HepG2 (cell line): Measurements from ENCODE around the gene YWHAB.

Source experiments
- ARHGAP35 ChIP-seq: sonication (generic); formaldehyde crosslinking; IDR thresholded peaks from 2 replicates; pipeline ENCODE4 v1.9.0; 2022; ENCODE audit warnings: mild to moderate bottlenecking, inconsistent platforms, moderate library complexity, missing genetic modification reagents, borderline replicate concordance
- CREB1 ChIP-seq, 2 experiments: fragments of 450-650 bp in 1 of 2; IDR thresholded peaks; 2 replicates each; pipeline ENCODE4 v1.6.1; 2016 to 2017; ENCODE audit warnings: control low read depth in 1 of 2, mild to moderate bottlenecking in 1 of 2, missing compliant biosample characterization in 1 of 2, missing genetic modification characterization in 1 of 2
- CREM ChIP-seq, 2 experiments: sonication (generic) in 1 of 2; formaldehyde crosslinking in 1 of 2; IDR thresholded peaks; 2 replicates each; pipeline versions ENCODE4 v1.4.0 to v1.6.1; 2016 to 2020; ENCODE audit warnings: antibody characterized with exemption in 1 of 2, mild to moderate bottlenecking in 1 of 2, missing genetic modification reagents in 1 of 2
- GLI4 ChIP-seq: sonication (generic); formaldehyde crosslinking; IDR thresholded peaks from 2 replicates; pipeline ENCODE4 v1.5.1; 2020; ENCODE audit warnings: missing genetic modification reagents, mild to moderate bottlenecking, moderate library complexity, borderline replicate concordance
- RXRB ChIP-seq: IDR thresholded peaks from 2 replicates; pipeline ENCODE4 v1.6.1; 2016; ENCODE audit warnings: borderline replicate concordance, missing genetic modification reagents, missing compliant biosample characterization
- SMC3 ChIP-seq: IDR thresholded peaks from 2 replicates; pipeline ENCODE4 v1.6.1; 2011; ENCODE audit warnings: low read length, improper control_type of control experiment
- TP53 ChIP-seq: sonication (generic); formaldehyde crosslinking; conservative IDR thresholded peaks from 2 replicates; pipeline ENCODE4 v1.4.0; 2020; ENCODE audit warnings: missing genetic modification reagents
- ZNF879 ChIP-seq: sonication (generic); formaldehyde crosslinking; IDR thresholded peaks from 2 replicates; pipeline ENCODE4 v1.8.1; 2023; ENCODE audit warnings: missing genetic modification reagents
- TF ChIP-seq, protein P1 (sequence below): sonication (generic); formaldehyde crosslinking; IDR thresholded peaks from 2 replicates; pipeline ENCODE4 v1.4.0; 2020; ENCODE audit warnings: missing genetic modification reagents
- TF ChIP-seq, protein P2 (sequence below): sonication (generic); formaldehyde crosslinking; IDR thresholded peaks from 2 replicates; pipeline ENCODE4 v1.4.0; 2020; ENCODE audit warnings: mild to moderate bottlenecking, missing genetic modification reagents
- TF ChIP-seq, protein P3 (sequence below): sonication (generic); formaldehyde crosslinking; IDR thresholded peaks from 2 replicates; pipeline ENCODE4 v1.4.0; 2020; ENCODE audit warnings: mild to moderate bottlenecking, missing genetic modification reagents
- TF ChIP-seq, protein P4 (sequence below): sonication (generic); formaldehyde crosslinking; IDR thresholded peaks from 2 replicates; pipeline ENCODE4 v1.5.0; 2020; ENCODE audit warnings: mild to moderate bottlenecking, missing genetic modification reagents, moderate library complexity

DNA sequence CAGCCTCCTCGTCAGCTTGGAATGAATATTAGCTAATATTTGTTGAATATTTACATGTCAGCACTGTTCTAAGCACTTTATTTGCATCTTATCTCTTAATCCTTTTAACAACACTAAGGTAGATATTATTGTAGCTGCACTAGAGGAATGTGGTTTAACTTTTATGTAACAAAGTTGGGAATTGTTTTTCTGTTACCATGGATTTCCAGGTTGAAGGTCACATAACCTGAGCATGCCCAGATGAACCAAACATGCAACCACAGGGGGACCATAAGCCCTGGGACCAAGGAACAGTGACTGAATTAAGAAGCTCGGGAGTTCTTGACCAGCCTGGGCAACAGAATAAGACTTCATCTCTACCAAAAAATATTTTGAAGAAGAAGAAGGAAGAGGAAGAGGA, 29.1 kb upstream of the YWHAB start:
- TF ChIP-seq, protein P1, sequence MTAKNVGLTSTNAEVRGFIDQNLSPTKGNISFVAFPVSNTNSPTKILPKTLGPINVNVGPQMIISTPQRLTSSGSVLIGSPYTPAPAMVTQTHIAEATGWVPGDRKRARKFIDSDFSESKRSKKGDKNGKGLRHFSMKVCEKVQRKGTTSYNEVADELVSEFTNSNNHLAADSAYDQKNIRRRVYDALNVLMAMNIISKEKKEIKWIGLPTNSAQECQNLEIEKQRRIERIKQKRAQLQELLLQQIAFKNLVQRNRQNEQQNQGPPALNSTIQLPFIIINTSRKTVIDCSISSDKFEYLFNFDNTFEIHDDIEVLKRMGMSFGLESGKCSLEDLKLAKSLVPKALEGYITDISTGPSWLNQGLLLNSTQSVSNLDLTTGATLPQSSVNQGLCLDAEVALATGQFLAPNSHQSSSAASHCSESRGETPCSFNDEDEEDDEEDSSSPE (CRISPR knock-in tag): no peak
- TF ChIP-seq ZNF879 (CRISPR knock-in tag) (no peak), CREM (IDR thresholded peaks at IDR 0.05) (no peak), CREM (CRISPR knock-in tag; IDR thresholded peaks at IDR 0.05) (no peak), CREB1 (IDR thresholded peaks at IDR 0.05) (no peak), CREB1 (CRISPR knock-in tag; IDR thresholded peaks at IDR 0.05) (no peak), ARHGAP35 (CRISPR knock-in tag) (no peak), RXRB (peak; percentile 75; the same call in 1 of the 2 replicates), GLI4 (CRISPR knock-in tag) (no peak), SMC3 (no peak), TP53 (CRISPR knock-in tag) (no peak)
- TF ChIP-seq, protein P2, sequence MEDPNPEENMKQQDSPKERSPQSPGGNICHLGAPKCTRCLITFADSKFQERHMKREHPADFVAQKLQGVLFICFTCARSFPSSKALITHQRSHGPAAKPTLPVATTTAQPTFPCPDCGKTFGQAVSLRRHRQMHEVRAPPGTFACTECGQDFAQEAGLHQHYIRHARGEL (CRISPR knock-in tag): no peak
- TF ChIP-seq, protein P3, sequence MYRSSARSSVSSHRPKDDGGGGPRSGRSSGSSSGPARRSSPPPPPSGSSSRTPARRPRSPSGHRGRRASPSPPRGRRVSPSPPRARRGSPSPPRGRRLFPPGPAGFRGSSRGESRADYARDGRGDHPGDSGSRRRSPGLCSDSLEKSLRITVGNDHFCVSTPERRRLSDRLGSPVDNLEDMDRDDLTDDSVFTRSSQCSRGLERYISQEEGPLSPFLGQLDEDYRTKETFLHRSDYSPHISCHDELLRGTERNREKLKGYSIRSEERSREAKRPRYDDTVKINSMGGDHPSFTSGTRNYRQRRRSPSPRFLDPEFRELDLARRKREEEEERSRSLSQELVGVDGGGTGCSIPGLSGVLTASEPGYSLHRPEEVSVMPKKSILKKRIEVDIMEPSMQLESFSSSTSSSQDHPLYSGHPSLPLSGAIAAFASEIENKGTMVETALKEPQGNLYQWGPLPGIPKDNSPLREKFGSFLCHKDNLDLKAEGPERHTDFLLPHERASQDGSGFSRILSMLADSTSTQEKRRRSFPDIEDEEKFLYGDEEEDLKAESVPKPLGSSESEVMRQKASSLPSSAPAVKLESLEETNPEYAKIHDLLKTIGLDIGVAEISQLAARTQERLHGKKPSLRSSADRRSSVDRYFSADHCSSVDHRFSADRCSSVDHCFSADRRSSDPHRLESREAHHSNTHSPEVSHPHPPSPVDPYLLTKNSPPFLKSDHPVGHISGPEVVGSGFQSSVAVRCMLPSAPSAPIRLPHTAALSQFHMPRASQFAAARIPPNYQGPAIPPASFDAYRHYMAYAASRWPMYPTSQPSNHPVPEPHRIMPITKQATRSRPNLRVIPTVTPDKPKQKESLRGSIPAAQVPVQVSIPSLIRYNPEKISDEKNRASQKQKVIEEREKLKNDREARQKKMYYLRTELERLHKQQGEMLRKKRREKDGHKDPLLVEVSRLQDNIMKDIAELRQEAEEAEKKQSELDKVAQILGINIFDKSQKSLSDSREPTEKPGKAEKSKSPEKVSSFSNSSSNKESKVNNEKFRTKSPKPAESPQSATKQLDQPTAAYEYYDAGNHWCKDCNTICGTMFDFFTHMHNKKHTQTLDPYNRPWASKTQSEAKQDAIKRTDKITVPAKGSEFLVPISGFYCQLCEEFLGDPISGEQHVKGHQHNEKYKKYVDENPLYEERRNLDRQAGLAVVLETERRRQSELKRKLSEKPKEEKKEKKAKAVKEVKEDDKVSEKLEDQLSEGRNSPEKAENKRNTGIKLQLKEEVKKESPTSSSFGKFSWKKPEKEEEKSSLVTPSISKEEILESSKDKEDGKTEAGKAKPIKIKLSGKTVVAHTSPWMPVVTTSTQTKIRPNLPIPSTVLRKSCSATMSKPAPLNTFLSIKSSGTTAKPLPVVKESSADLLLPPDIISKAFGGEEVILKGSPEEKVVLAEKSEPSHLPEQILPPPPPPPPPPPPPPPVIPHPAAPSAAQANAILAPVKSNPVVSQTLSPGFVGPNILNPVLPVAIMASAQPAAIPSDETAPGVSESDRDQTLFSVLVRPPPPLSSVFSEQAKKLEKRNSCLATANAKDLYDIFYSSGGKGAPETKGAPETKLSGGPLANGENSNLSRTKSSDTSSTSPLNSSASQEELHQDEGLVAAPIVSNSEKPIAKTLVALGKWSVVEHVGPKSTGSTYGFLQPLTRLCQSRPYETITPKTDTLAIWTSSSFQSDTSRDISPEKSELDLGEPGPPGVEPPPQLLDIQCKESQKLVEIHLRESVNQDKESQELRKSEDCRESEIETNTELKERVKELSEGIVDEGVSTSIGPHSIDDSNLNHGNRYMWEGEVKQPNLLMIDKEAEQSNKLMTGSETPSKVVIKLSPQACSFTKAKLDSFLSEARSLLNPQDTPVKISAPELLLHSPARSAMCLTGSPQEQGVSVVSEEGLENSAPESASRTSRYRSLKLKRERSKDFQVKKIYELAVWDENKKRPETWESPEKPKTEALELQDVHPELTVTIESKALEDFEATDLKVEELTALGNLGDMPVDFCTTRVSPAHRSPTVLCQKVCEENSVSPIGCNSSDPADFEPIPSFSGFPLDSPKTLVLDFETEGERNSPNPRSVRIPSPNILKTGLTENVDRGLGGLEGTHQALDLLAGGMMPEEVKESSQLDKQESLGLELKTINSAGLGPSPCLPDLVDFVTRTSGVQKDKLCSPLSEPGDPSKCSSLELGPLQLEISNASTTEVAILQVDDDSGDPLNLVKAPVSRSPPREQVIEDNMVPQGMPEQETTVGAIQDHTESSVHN (CRISPR knock-in tag): no peak
- TF ChIP-seq, protein P4, sequence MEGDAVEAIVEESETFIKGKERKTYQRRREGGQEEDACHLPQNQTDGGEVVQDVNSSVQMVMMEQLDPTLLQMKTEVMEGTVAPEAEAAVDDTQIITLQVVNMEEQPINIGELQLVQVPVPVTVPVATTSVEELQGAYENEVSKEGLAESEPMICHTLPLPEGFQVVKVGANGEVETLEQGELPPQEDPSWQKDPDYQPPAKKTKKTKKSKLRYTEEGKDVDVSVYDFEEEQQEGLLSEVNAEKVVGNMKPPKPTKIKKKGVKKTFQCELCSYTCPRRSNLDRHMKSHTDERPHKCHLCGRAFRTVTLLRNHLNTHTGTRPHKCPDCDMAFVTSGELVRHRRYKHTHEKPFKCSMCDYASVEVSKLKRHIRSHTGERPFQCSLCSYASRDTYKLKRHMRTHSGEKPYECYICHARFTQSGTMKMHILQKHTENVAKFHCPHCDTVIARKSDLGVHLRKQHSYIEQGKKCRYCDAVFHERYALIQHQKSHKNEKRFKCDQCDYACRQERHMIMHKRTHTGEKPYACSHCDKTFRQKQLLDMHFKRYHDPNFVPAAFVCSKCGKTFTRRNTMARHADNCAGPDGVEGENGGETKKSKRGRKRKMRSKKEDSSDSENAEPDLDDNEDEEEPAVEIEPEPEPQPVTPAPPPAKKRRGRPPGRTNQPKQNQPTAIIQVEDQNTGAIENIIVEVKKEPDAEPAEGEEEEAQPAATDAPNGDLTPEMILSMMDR (CRISPR knock-in tag): no peak
